Measurements from ENCODE around the gene SEBOX.
"Not testable (repeated sequence)": the region's sequence is repeated elsewhere in the genome, so short reads cannot be mapped to it uniquely, and the experiment has no call there.

SEBOX gene

GRCh38 chr17:28343491-28343932, 21.5 kb downstream of the SEBOX start:
- no peak for DNase-seq (ENCODE audit: low read depth)
- H3K4me3 ChIP-seq (replicated peaks; ENCODE audit: low read depth, low read length): no peak overlapping the region
- TF ChIP-seq CTCF (IDR thresholded peaks at IDR 0.05; ENCODE audit: low read length, missing control alignments): no peak

- no peak overlapping the region for H3K4me3 ChIP-seq (replicated peaks; ENCODE audit: low read depth, low read length)
- TF ChIP-seq CTCF (IDR thresholded peaks at IDR 0.05; ENCODE audit: low read length, missing control alignments): no peak
- no peak for DNase-seq (ENCODE audit: low read depth)
Observed at GRCh38 chr17:28342313-28342712, 22.7 kb downstream of the SEBOX start.

- no peak for DNase-seq (ENCODE audit: low read depth)
- no peak for TF ChIP-seq CTCF (IDR thresholded peaks at IDR 0.05; ENCODE audit: low read length, missing control alignments)
Observed at GRCh38 chr17:28341516-28341915, 23.5 kb downstream of the SEBOX start.

GRCh38 chr17:28340374-28340773, 24.6 kb downstream of the SEBOX start:
- DNase-seq (ENCODE audit: low read depth): no peak
- H3K4me3 ChIP-seq (replicated peaks; ENCODE audit: low read depth, low read length): no peak overlapping the region
- TF ChIP-seq CTCF (IDR thresholded peaks at IDR 0.05; ENCODE audit: low read length, missing control alignments): no peak

More at GRCh38 chr17:28341516-28341915, 23.5 kb downstream of the SEBOX start:
- H3K4me3 ChIP-seq (replicated peaks; ENCODE audit: low read depth, low read length): no peak overlapping the region

GRCh38 chr17:28339431-28339830, 25.6 kb downstream of the SEBOX start:
- TF ChIP-seq CTCF (IDR thresholded peaks at IDR 0.05; ENCODE audit: low read length, missing control alignments): no peak
- no peak overlapping the region for H3K4me3 ChIP-seq (replicated peaks; ENCODE audit: low read depth, low read length)
- DNase-seq (ENCODE audit: low read depth): no peak

GRCh38 chr17:28338769-28339212, 26.2 kb downstream of the SEBOX start:
- not testable (repeated sequence) for H3K4me3 ChIP-seq (replicated peaks; ENCODE audit: low read depth, low read length)

GRCh38 chr17:28338056-28338768, 26.8 kb downstream of the SEBOX start:
- H3K4me3 ChIP-seq (replicated peaks; ENCODE audit: low read depth, low read length): peak overlapping the region; percentile 32

More at GRCh38 chr17:28338769-28339212, 26.2 kb downstream of the SEBOX start:
- not testable (repeated sequence) for DNase-seq (ENCODE audit: low read depth)

More at GRCh38 chr17:28338056-28338768, 26.8 kb downstream of the SEBOX start:
- peak; percentile 78 for DNase-seq (ENCODE audit: low read depth)
- TF ChIP-seq CTCF (IDR thresholded peaks at IDR 0.05; ENCODE audit: low read length, missing control alignments): no peak
